ENCODE results near the gene ROPN1L. TPM values are rescaled to one million over a fixed set of nuclear protein-coding genes. Genes with fewer than 3 reads are reported as not detected.

The ROPN1L gene
- total RNA-seq, 3 donors from 2014 or later: not detected

GRCh38 chr5:10460252-10460906 is 18.7 kb downstream of the ROPN1L start:
- TF ChIP-seq, protein P1, sequence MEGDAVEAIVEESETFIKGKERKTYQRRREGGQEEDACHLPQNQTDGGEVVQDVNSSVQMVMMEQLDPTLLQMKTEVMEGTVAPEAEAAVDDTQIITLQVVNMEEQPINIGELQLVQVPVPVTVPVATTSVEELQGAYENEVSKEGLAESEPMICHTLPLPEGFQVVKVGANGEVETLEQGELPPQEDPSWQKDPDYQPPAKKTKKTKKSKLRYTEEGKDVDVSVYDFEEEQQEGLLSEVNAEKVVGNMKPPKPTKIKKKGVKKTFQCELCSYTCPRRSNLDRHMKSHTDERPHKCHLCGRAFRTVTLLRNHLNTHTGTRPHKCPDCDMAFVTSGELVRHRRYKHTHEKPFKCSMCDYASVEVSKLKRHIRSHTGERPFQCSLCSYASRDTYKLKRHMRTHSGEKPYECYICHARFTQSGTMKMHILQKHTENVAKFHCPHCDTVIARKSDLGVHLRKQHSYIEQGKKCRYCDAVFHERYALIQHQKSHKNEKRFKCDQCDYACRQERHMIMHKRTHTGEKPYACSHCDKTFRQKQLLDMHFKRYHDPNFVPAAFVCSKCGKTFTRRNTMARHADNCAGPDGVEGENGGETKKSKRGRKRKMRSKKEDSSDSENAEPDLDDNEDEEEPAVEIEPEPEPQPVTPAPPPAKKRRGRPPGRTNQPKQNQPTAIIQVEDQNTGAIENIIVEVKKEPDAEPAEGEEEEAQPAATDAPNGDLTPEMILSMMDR (IDR thresholded peaks at IDR 0.05): no peak
- ATAC-seq: peak; percentile 74
- Histone ChIP-seq H3K4me3 (no peak overlapping the region), H3K36me3 (ENCODE audit: low read depth) (no peaks in the 10 kb centered on the region), H3K9me3 (no peaks in the 10 kb centered on the region), H3K4me1 (ENCODE audit: low read depth) (peaks cover 9% of the 10 kb centered on the region)
- DNase-seq: peak; percentile 49 to 74 (median 72)
- intact Hi-C loops (cut with DNase I, micrococcal nuclease): no loop called here

DNA sequence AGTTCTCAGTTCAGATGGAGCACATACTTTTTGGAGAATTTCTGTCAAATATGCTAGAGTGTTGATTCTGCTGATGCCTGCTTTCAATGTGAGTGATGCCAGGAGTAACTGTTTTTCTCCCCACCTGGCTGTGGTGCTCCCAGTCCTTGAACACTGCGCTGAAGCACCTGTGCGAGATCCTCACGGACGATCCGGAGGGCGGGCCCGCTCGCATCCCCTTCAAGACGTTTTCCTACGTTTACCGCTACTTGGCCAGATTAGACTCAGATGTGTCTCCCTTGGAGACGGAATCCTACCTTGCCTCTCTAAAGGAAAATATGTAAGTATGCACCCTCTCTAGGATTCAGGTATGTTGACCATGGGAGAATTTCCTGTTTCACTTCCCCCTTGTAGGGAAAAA is 19.4 kb downstream of the ROPN1L start:
- intact Hi-C loops (cut with DNase I, micrococcal nuclease): no loop called here
- no peak for ATAC-seq
- Histone ChIP-seq H3K4me1 (ENCODE audit: low read depth) (peaks cover 9% of the 10 kb centered on the region), H3K36me3 (ENCODE audit: low read depth) (no peaks in the 10 kb centered on the region), H3K4me3 (no peak overlapping the region), H3K9me3 (no peaks in the 10 kb centered on the region)
- no peak for DNase-seq
- TF ChIP-seq, protein P1 (IDR thresholded peaks at IDR 0.05): no peak

DNA sequence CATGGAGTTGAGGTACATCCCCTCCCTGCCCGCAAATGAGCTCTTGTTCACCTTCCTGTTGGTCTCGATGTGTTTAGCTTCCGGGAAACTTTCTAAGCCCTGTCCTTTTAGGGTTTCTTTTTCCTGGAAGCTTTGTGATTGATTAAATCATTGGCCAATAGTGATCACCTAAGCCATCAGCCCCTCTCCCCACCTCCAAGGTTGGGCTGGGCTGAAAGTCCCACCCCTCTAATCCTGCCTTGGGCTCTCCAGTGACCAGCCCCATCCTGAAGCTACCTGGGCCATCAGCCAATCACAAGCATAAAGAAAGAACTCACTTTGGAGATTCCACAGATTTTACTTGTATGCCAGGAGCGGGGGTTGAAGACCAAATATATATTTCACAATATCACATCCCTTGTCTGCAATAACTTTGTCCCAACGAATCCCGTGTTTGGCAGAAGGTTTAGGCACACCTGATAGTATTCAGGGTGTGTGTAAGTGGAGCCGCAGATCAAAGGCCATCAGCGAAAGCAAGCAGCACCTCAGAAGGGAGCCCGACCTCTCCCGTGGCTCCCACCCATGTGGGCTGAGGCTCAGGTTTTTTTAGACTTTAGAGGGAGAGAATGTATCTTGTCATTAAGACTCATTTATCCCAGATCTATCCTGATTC is 20.4 kb downstream of the ROPN1L start:
- DNase-seq: no peak
- TF ChIP-seq, protein P1 (IDR thresholded peaks at IDR 0.05): no peak
- Histone ChIP-seq H3K9me3 (no peaks in the 10 kb centered on the region), H3K4me3 (no peak overlapping the region), H3K4me1 (ENCODE audit: low read depth) (peaks cover 9% of the 10 kb centered on the region), H3K36me3 (ENCODE audit: low read depth) (no peaks in the 10 kb centered on the region)
- ATAC-seq: no peak
- intact Hi-C loops (cut with DNase I, micrococcal nuclease): no loop called here

GRCh38 chr5:10463566-10463965 is 21.9 kb downstream of the ROPN1L start:
- ATAC-seq: no peak

GRCh38 chr5:10464173-10464572 is 22.5 kb downstream of the ROPN1L start:
- Histone ChIP-seq H3K4me1 (ENCODE audit: low read depth) (peaks cover 4% of the 10 kb centered on the region), H3K4me3 (no peak overlapping the region), H3K36me3 (ENCODE audit: low read depth) (no peaks in the 10 kb centered on the region), H3K9me3 (no peaks in the 10 kb centered on the region)
- DNase-seq (no peak), ATAC-seq (no peak)
- TF ChIP-seq, protein P1 (IDR thresholded peaks at IDR 0.05): no peak
- intact Hi-C loops (cut with DNase I, micrococcal nuclease): no loop called here

More at GRCh38 chr5:10463566-10463965, 21.9 kb downstream of the ROPN1L start:
- no peaks in the 10 kb centered on the region for H3K36me3 ChIP-seq (ENCODE audit: low read depth)
- no peaks in the 10 kb centered on the region for H3K9me3 ChIP-seq
- TF ChIP-seq, protein P1 (IDR thresholded peaks at IDR 0.05): no peak
- intact Hi-C loops (cut with DNase I, micrococcal nuclease): no loop called here
- no peak overlapping the region for H3K4me3 ChIP-seq
- H3K4me1 ChIP-seq (ENCODE audit: low read depth): peaks cover 4% of the 10 kb centered on the region
- peak in 1 of 3 donors; percentile 5 for DNase-seq

Measured in mucosa of descending colon (tissue), 3 donors.